SW480 (cell line): Measurements from ENCODE around the gene DMPK.
A peak's percentile ranks its signal among the peaks of the same experiment; 100 is the strongest.

Source experiments
- DNase-seq: peaks from one replicate; pipeline ENCODE4 v3.0.0-alpha.2; 2016; ENCODE audit warnings: low spot score

Gene DMPK

GRCh38 chr19:45782162-45782691 lies at the start of gene DMPK:
DMPK (minus strand) TSS chr19:45782490; CDS start chr19:45782352, 138 bp downstream.
- no peak for DNase-seq

- DNase-seq, result no peak
Observed at GRCh38 chr19:45828945-45829344, 46.7 kb upstream of the DMPK start.

- no peak for DNase-seq
Observed at GRCh38 chr19:45828523-45828922, 46.2 kb upstream of the DMPK start.

GRCh38 chr19:45827459-45828093 lies 45.3 kb upstream of the DMPK start:
- DNase-seq, result no peak

GRCh38 chr19:45826934-45827333 lies 44.6 kb upstream of the DMPK start:
- no peak for DNase-seq

GRCh38 chr19:45825917-45826893 lies 43.9 kb upstream of the DMPK start:
- no peak for DNase-seq

GRCh38 chr19:45825263-45825605 lies 42.9 kb upstream of the DMPK start:
- DNase-seq, result no peak

- no peak for DNase-seq
Observed at GRCh38 chr19:45824531-45825262, 42.4 kb upstream of the DMPK start.

- no peak for DNase-seq
Observed at GRCh38 chr19:45824041-45824471, 41.8 kb upstream of the DMPK start.

GRCh38 chr19:45823182-45823581 lies 40.9 kb upstream of the DMPK start:
- no peak for DNase-seq

GRCh38 chr19:45822716-45823115 lies 40.4 kb upstream of the DMPK start:
- DNase-seq, result no peak

- DNase-seq, result no peak
Observed at GRCh38 chr19:45821570-45821969, 39.3 kb upstream of the DMPK start.

- DNase-seq, result no peak
Observed at GRCh38 chr19:45821103-45821521, 38.8 kb upstream of the DMPK start.

GRCh38 chr19:45820413-45821102 lies 38.3 kb upstream of the DMPK start:
- no peak for DNase-seq

GRCh38 chr19:45819769-45820168 lies 37.5 kb upstream of the DMPK start:
- no peak for DNase-seq

- DNase-seq, result no peak
Observed at GRCh38 chr19:45817725-45818301, 35.5 kb upstream of the DMPK start.

- peak; percentile 94 for DNase-seq
Observed at GRCh38 chr19:45817010-45817724, 34.9 kb upstream of the DMPK start.

GRCh38 chr19:45816236-45817009 lies 34.1 kb upstream of the DMPK start:
- DNase-seq, result no peak

GRCh38 chr19:45815481-45816216 lies 33.4 kb upstream of the DMPK start:
- DNase-seq, result no peak
